Stimulated activated CD8-positive, alpha-beta memory T cell treated with anti-CD3 and anti-CD28 coated beads, Interleukin-7, amount 100 ng/mL, for 1 hour (primary cell): Measurements from ENCODE around the gene ERCC6.

Experiments
- DNase-seq, 2 donors: peaks; one replicate each; pipeline ENCODE4 v3.0.0-alpha.2; 2020; ENCODE audit warnings: low read depth in 2 of 2

Gene ERCC6

DNA sequence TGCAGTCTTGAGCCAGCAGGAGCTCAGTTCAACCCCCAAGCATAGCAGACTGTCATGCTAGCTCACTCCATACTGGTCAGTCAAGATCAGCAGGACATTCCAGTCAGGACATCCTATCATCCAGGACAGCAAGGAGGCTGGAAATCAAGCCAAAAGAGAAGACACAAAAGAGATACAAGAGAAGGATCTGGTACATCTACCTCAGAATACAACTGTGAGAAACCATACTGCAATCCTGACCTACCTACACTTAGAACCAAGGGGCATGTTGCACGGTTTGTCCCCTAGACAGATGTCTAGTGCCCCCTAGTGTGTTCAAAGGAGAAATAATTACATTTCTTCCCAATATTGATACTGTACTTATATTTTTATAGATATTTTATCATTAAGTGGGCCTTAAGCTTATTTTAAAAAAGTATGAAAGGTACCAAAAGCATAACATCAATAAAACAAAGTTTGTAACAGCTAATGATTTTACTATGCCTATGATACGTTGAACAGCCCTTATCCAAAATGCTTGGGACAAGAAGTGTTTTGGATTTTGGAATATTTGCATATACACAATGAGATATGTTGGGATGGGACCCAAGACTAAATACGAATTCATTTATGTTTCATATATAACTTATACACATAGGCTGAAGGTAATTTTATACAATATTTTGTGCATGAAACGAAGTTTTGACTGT lies 26.7 kb downstream of the ERCC6 start:
- DNase-seq, result no peak

GRCh38 chr10:49509771-49510303 lies 29.1 kb downstream of the ERCC6 start:
- no peak for DNase-seq

DNA sequence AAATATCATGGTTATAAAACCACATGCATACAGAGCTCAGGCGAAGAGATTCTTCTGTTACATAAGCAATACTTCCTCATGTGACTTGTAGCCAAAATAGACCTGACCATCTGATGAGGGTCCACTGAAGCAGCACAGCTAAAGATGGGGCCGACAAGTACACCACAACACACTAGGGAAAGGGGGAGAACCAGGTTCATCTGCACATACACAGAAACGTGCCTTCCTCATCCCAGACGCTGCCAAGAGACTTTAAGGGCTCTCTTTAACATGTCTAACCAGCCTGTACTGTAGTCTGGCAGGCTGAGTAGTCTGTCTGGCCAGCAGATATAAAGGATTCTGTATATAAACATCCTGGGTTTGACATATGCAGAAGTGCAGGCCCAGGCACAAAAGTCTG lies 30.3 kb downstream of the ERCC6 start:
- DNase-seq, result no peak

DNA sequence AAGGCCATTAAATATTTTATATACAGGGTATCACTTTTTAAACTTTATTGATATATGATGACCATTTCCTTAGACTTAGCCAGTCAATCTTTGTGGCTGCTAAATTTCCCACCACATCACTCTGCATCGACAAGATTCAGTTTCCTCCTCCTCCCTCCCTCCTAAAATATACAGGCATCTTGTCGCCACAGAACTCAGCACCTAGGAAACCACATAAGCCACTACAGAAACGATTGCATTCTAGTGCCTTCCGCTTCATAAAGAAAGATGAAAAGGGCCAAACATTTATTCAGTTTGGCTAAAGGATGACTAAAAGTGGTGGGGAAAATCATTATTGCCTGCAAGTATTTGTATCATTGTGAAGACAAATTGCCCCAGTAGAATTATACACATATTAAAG lies 30.7 kb downstream of the ERCC6 start:
- no peak for DNase-seq

- DNase-seq, result no peak
Measured at GRCh38 chr10:49505589-49505988, 33.3 kb downstream of the ERCC6 start.

DNA sequence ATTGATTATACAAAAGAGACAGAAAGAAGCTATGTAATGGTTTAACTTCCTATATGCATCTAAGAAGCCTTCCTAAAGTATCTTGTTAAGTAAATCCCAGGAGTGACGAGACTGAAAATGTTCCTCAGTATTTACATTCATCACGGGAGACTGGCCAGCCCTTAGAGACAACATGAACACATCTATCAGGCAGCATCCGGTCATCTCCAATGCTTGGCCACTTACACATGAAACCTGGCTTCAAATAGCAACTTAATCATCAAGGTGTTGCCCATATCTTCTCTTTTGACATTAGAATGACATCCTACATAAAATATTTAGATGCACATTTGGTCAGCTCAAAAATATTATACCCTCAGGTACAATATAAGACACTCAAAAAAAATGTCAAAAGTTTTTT lies 33.8 kb downstream of the ERCC6 start:
- DNase-seq, result no peak

- no peak for DNase-seq
Measured at GRCh38 chr10:49504528-49504927, 34.4 kb downstream of the ERCC6 start.

- DNase-seq, result no peak
Measured at GRCh38 chr10:49502358-49502757, 36.6 kb downstream of the ERCC6 start.

DNA sequence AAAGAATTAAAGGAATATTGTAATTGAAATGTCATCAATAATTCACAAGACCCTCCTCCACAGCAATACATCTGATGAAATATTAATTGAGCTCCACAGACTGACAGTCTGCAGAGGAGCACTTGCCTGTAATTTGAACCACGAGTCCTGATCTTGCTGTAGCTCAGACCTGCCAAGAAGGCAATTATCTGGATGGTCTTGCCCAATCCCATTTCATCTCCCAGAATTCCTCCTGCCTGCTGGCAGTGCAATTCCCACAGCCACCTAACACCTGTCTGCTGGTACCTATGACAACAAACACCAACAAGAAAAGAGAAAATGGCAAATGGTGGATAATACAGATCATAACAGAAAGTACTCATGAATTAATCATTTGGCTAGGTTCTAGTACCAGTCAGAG lies 38.5 kb downstream of the ERCC6 start:
- DNase-seq, result no peak

- no peak for DNase-seq
Measured at GRCh38 chr10:49499305-49499851, 39.5 kb downstream of the ERCC6 start.

DNA sequence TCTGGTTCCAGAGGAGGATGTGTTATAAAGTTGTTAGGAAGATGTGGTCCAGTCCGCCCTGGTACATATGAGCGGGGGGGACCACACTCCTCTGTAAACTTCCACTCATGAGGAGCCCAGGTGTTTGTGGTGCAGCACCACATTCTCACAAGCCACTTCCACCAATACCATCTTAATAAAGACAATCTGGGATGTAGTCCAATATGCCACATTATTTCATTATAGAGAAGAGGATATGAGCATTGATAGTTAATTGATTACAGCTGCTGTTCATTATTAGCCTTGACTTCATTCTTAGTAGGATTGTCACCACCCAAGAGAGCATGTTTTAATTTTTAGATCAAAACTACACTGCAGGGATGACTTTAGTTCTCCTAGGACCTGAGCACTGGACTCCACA lies 40.5 kb downstream of the ERCC6 start:
- no peak for DNase-seq

DNA sequence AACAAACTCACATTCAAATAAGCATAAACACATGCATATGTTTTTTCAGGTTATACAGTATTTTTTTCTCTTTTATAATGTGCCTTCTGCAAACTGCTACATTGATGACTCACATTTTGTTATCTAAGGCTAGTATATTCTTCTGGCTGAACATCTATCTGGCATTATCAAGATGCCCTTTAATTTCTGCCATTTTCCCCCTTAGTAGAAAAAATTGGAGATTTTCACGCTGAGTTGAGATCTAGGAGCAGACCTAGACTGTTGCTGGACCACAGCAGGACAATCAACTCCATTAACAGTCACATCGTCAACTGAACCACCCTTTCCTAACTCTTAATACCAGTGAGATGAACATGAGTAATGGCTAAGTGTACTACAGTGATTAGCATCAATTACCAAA lies 41.6 kb downstream of the ERCC6 start:
- DNase-seq, result no peak

GRCh38 chr10:49488056-49488717 lies 50.7 kb downstream of the ERCC6 start:
- no peak for DNase-seq

GRCh38 chr10:49486738-49487137 lies 52.2 kb downstream of the ERCC6 start:
- no peak for DNase-seq

GRCh38 chr10:49486009-49486408 lies 52.9 kb downstream of the ERCC6 start:
- DNase-seq, result no peak

DNA sequence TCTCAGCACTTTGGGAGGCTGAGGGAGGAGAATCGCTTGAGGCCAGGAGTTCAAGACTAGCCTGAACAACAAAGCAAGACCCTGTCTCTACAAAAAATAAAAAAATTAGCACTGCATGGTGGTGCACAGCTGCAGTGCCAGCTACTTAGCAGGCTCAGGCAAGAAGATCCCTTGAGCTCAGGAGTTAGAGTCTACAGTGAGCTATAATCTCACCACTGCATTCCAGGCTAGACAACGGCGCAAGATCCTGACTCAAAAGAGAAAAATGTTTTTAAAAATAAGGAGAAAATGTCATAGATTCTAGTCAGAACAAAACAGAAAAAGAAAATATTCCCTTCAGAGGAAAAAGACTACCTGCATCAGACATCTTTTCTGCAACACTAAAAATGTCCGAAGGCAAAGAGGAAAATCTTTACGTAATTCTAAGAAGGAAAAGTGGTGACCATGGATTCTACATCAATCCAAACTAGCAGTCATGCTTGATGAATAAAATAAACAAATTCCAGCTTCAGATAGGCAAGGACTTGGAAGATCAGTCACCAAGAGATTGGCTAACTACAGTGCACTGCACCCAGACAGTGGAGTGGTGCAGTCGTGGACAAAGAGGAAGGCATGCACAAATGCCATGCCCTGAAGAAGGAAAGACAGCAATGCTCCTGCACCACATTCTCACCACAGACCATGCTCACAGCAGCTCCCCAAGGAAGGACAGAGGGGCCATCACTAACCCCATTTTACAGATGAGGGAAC lies 54.3 kb downstream of the ERCC6 start:
- no peak for DNase-seq

DNA sequence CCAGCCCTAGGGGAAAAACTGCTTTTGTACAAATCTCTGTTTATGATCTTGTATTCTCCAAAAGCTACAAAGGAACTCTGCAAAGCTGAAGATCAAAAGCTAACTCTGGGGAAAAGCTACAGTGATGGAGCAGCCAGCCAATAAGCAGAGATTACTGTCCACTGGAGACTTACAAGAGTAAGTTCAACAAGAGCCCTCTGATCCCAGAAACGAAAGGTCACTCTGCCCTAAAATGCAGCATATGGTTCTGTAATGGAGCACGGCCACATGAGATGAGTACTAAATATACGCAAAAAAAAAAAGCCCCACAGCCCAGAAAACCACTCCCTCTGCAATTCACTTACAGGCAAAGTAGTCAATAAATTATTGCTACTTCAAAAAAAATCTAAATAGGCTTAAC lies 60.1 kb downstream of the ERCC6 start:
- DNase-seq, result no peak

DNA sequence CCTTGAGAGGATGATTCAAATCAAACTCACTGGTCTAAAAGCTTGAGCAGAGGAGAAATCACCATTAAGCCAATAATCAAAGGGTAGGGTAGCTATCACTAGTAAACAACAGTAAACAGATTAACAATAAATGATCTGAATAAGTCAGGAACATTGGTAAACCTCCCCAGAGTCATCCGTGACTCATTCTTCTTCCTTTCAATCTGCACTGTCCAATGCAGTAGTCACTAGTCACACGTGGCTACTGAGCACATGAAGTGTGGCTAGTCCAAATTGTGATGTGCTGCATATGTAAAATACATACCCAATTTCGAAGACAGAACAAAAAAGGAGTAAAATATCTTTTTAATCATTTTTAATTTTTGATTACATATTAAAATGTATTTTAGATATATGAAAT lies 64.0 kb downstream of the ERCC6 start:
- DNase-seq, result no peak

DNA sequence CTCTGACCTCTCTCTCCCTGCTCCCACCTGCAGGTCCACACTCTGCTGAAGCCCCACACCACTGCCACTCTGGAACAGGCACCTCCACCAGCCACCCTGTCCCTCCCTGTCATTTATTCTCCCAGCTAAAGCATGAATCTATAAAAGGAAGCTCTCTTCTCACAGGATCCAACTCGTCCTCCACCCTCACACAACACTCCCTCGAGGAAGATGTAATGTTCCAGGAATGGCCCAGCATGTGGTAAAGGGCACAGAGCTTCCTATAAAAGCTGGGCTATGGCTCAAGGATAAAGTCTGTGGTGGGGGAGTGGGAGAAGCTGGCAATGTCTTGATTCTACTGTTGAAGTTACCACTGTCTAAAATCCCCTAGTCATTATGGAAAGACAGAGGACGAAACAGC lies 67.4 kb downstream of the ERCC6 start:
- DNase-seq, result no peak

DNA sequence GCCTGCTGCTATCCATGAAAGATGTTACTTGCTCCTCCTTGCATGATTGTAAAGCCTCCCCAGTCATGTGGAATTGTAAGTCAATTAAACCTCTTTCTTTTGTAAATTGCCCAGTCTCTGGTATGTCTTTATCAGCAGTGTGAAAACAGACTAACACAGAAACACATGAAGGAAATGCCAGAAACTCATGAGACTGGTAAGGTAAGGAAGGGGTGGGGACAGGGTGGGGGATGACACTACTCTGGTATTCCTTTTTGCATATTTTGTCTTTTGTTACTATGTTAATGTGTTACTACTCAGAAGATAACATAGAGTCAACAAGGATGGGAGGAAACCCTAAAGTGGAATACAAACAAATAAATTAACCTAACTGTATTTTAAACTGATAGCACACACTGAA lies 73.2 kb downstream of the ERCC6 start:
- DNase-seq, result no peak
